ENCODE results near the gene LYRM1.
"Not testable (repeated sequence)": the region's sequence is repeated elsewhere in the genome, so short reads cannot be mapped to it uniquely, and the experiment has no call there.

DNA sequence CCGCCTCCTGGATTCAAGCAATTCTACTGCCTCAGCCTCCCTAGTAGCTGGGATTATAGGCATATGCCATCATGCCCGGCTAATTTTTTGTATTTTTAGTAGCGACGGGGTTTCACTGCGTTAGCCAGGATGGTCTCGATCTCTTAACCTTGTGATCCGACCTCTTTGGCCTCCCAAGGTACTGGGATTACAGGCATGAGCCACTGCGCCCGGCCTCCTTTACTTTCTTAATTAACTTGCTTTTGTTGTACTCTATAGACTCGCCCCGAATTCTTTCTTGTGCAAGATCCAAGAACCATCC, 45.0 kb downstream of the LYRM1 start:
- TF ChIP-seq, protein P1, sequence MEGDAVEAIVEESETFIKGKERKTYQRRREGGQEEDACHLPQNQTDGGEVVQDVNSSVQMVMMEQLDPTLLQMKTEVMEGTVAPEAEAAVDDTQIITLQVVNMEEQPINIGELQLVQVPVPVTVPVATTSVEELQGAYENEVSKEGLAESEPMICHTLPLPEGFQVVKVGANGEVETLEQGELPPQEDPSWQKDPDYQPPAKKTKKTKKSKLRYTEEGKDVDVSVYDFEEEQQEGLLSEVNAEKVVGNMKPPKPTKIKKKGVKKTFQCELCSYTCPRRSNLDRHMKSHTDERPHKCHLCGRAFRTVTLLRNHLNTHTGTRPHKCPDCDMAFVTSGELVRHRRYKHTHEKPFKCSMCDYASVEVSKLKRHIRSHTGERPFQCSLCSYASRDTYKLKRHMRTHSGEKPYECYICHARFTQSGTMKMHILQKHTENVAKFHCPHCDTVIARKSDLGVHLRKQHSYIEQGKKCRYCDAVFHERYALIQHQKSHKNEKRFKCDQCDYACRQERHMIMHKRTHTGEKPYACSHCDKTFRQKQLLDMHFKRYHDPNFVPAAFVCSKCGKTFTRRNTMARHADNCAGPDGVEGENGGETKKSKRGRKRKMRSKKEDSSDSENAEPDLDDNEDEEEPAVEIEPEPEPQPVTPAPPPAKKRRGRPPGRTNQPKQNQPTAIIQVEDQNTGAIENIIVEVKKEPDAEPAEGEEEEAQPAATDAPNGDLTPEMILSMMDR (IDR thresholded peaks at IDR 0.05; ENCODE audit: low read length), result not testable (repeated sequence)
- not testable (repeated sequence) for TF ChIP-seq EZH2 (IDR thresholded peaks at IDR 0.05; ENCODE audit: borderline replicate concordance, low read length)
